Suprapubic skin (tissue), 4 donors: ENCODE results near the gene PRR12. TPM values are rescaled to one million over a fixed set of nuclear protein-coding genes. Genes with fewer than 3 reads are reported as not detected.

ENCODE experiments used
- DNase-seq, 2 donors: peaks; one replicate each; pipeline ENCODE4 v3.0.0-alpha.2; 2019; ENCODE audit warnings: low spot score in 2 of 2
- H3K27ac ChIP-seq: fragments of 200-600 bp; sonication (generic); one replicate; pipeline ENCODE4 v1.5.1; 2019
- H3K27me3 ChIP-seq: fragments of 200-600 bp; sonication (generic); one replicate; pipeline ENCODE4 v1.5.1; 2019
- H3K36me3 ChIP-seq: fragments of 200-600 bp; sonication (generic); one replicate; pipeline ENCODE4 v1.5.1; 2019
- H3K4me1 ChIP-seq: fragments of 200-600 bp; sonication (generic); one replicate; pipeline ENCODE4 v1.5.1; 2019
- H3K4me3 ChIP-seq: fragments of 200-600 bp; sonication (generic); one replicate; pipeline ENCODE4 v1.5.1; 2019; ENCODE audit warnings: mild to moderate bottlenecking
- H3K9me3 ChIP-seq: fragments of 200-600 bp; sonication (generic); one replicate; pipeline ENCODE4 v1.5.1; 2019
- CTCF ChIP-seq, 2 donors: fragments of 200-600 bp in 1 of 2; fragments of 450-650 bp in 1 of 2; sonication (generic) in 1 of 2; IDR thresholded peaks; one replicate each; pipeline ENCODE4 v1.5.1; 2016 to 2019; ENCODE audit warnings: antibody characterized with exemption in 2 of 2, mild to moderate bottlenecking in 1 of 2, moderate library complexity in 1 of 2
- EP300 ChIP-seq: sonication (generic); formaldehyde crosslinking; IDR thresholded peaks from one replicate; pipeline ENCODE4 v1.6.1; 2017; ENCODE audit warnings: antibody characterized with exemption
- POLR2A ChIP-seq, 2 donors: fragments of 450-650 bp; IDR thresholded peaks; one replicate each; pipeline ENCODE4 v1.6.1; 2017; ENCODE audit warnings: antibody characterized with exemption in 2 of 2, mild to moderate bottlenecking in 2 of 2, moderate library complexity in 2 of 2
- POLR2AphosphoS5 ChIP-seq, 3 donors: sonication (generic); formaldehyde crosslinking; IDR thresholded peaks; one replicate each; pipeline ENCODE4 v1.6.1; 2017; ENCODE audit warnings: antibody characterized with exemption in 3 of 3
- WGBS: methylation state at CpG from one replicate; pipeline ENCODE4 v1.1.5; 2018; 5-methylcytosine and 5-hydroxymethylcytosine counted together
- total RNA-seq, 4 donors: library from RNA; depleted of rRNA; stranded (reverse); fragments of >200 nt; gene quantifications; one replicate each; pipeline ENCODE4 v1.1.0, GENCODE V29; 2016

The PRR12 gene
- total RNA-seq, 4 donors from 2014 or later: 24.6 to 50.3 (median 38.9) TPM

- 92% methylated on average over 29 of the region's 58 CpGs for WGBS
- H3K4me3 ChIP-seq: no peak overlapping the region
- H3K36me3 ChIP-seq: peaks cover 91% of the 10 kb centered on the region
- TF ChIP-seq CTCF (IDR thresholded peaks at IDR 0.05) (no peak), EP300 (no peak), POLR2AphosphoS5 (IDR thresholded peaks at IDR 0.05) (no peak)
- H3K27me3 ChIP-seq: no peaks in the 10 kb centered on the region
- no peaks in the 10 kb centered on the region for H3K9me3 ChIP-seq
- no peaks in the 10 kb centered on the region for H3K4me1 ChIP-seq
- DNase-seq: no peak
- H3K27ac ChIP-seq: no peak overlapping the region
Observed at GRCh38 chr19:49652551-49653465, 61.8 kb downstream of the PRR12 start.

GRCh38 chr19:49653466-49653806, 62.5 kb downstream of the PRR12 start:
- TF ChIP-seq POLR2AphosphoS5 (IDR thresholded peaks at IDR 0.05): no peak
- TF ChIP-seq POLR2A (IDR thresholded peaks at IDR 0.05): no peak
- TF ChIP-seq EP300: no peak
- TF ChIP-seq CTCF (IDR thresholded peaks at IDR 0.05): no peak
- Histone ChIP-seq H3K36me3 (peaks cover 95% of the 10 kb centered on the region), H3K27ac (no peak overlapping the region), H3K4me3 (no peak overlapping the region), H3K4me1 (no peaks in the 10 kb centered on the region), H3K27me3 (no peaks in the 10 kb centered on the region), H3K9me3 (no peaks in the 10 kb centered on the region)
- WGBS: 87% methylated on average over 10 of the region's 13 CpGs
- DNase-seq: no peak

- WGBS: 89% methylated on average over 10 of the region's 10 CpGs
Observed at GRCh38 chr19:49654581-49654980, 63.6 kb downstream of the PRR12 start.

GRCh38 chr19:49655570-49656455, 64.8 kb downstream of the PRR12 start:
- H3K4me3 ChIP-seq: no peak overlapping the region
- no peak for DNase-seq
- H3K27ac ChIP-seq: no peak overlapping the region
- TF ChIP-seq POLR2AphosphoS5 (IDR thresholded peaks at IDR 0.05): no peak
- no peak for TF ChIP-seq POLR2A (IDR thresholded peaks at IDR 0.05)
- TF ChIP-seq CTCF (IDR thresholded peaks at IDR 0.05): no peak
- no peak for TF ChIP-seq EP300
- H3K4me1 ChIP-seq: no peaks in the 10 kb centered on the region
- H3K9me3 ChIP-seq: no peaks in the 10 kb centered on the region
- no peaks in the 10 kb centered on the region for H3K27me3 ChIP-seq
- H3K36me3 ChIP-seq: peaks cover 99% of the 10 kb centered on the region
- 89% methylated on average over 19 of the region's 23 CpGs for WGBS

More at GRCh38 chr19:49654581-49654980, 63.6 kb downstream of the PRR12 start:
- TF ChIP-seq POLR2A (IDR thresholded peaks at IDR 0.05) (no peak), POLR2AphosphoS5 (IDR thresholded peaks at IDR 0.05) (no peak)
- H3K4me1 ChIP-seq: no peaks in the 10 kb centered on the region
- H3K27ac ChIP-seq: no peak overlapping the region
- peaks cover 98% of the 10 kb centered on the region for H3K36me3 ChIP-seq
- DNase-seq: no peak
- H3K27me3 ChIP-seq: no peaks in the 10 kb centered on the region
- H3K9me3 ChIP-seq: no peaks in the 10 kb centered on the region
- H3K4me3 ChIP-seq: no peak overlapping the region

- no peak for DNase-seq
- Histone ChIP-seq H3K27ac (no peak overlapping the region), H3K27me3 (no peaks in the 10 kb centered on the region), H3K4me3 (no peak overlapping the region), H3K36me3 (peaks cover 99% of the 10 kb centered on the region), H3K9me3 (no peaks in the 10 kb centered on the region), H3K4me1 (no peaks in the 10 kb centered on the region)
- TF ChIP-seq CTCF (IDR thresholded peaks at IDR 0.05) (no peak), POLR2A (IDR thresholded peaks at IDR 0.05) (no peak), EP300 (no peak), POLR2AphosphoS5 (IDR thresholded peaks at IDR 0.05) (no peak)
- 91% methylated on average over 15 of the region's 17 CpGs for WGBS
Observed at GRCh38 chr19:49656456-49657109, 65.6 kb downstream of the PRR12 start.
